Smooth muscle cell (in vitro differentiated cells): ENCODE measurements around the gene CFAP141. TPM values are rescaled to one million over a fixed set of nuclear protein-coding genes. Genes with fewer than 3 reads are reported as not detected.

Source experiments
- DNase-seq: peaks from one replicate; lab custom pipeline; 2025; ENCODE audit not compliant: unreplicated experiment; lab: John Stamatoyannopoulos, UW
- H2AFZ ChIP-seq: fragments of 200-600 bp; sonication (generic); 2 replicates; pipeline ENCODE4 v1.6.0; 2016; ENCODE audit warnings: antibody characterized with exemption, low read depth, mild to moderate bottlenecking
- H3F3A ChIP-seq: fragments of 200-600 bp; sonication (generic); 2 replicates; pipeline ENCODE4 v1.6.0; 2017; ENCODE audit warnings: antibody characterized with exemption, low read depth
- H3K27ac ChIP-seq: fragments of 200-600 bp; sonication (generic); 2 replicates; pipeline ENCODE4 v1.5.1; 2016; ENCODE audit warnings: low read depth, mild to moderate bottlenecking
- H3K27me3 ChIP-seq: fragments of 200-600 bp; sonication (generic); 2 replicates; pipeline ENCODE4 v1.6.1; 2016; ENCODE audit warnings: low read depth, mild to moderate bottlenecking
- H3K36me3 ChIP-seq: fragments of 200-600 bp; sonication (generic); 2 replicates; pipeline ENCODE4 v1.5.1; 2016; ENCODE audit warnings: low read depth
- H3K4me1 ChIP-seq: fragments of 200-600 bp; sonication (generic); 2 replicates; pipeline ENCODE4 v1.5.1; 2016; ENCODE audit warnings: low read depth
- H3K4me2 ChIP-seq: fragments of 200-600 bp; sonication (generic); 2 replicates; pipeline ENCODE4 v1.6.0; 2016; ENCODE audit warnings: mild to moderate bottlenecking
- H3K4me3 ChIP-seq: fragments of 200-600 bp; sonication (generic); 2 replicates; pipeline ENCODE4 v1.5.1; 2016; ENCODE audit warnings: mild to moderate bottlenecking
- H3K79me2 ChIP-seq: fragments of 200-600 bp; sonication (generic); 2 replicates; pipeline ENCODE4 v1.6.0; 2016; ENCODE audit warnings: low read depth, mild to moderate bottlenecking
- H3K9ac ChIP-seq: fragments of 200-600 bp; sonication (generic); 2 replicates; pipeline ENCODE4 v1.6.0; 2016; ENCODE audit warnings: low read depth
- H3K9me3 ChIP-seq: fragments of 200-600 bp; sonication (generic); replicated peaks from 2 replicates; pipeline ENCODE4 v1.5.1; 2016; ENCODE audit warnings: low read depth
- H4K20me1 ChIP-seq: fragments of 200-600 bp; sonication (generic); 2 replicates; pipeline ENCODE4 v1.6.0; 2016; ENCODE audit warnings: low read depth
- CTCF ChIP-seq: fragments of 200-600 bp; sonication (generic); IDR thresholded peaks from 2 replicates; pipeline ENCODE4 v1.5.1; 2017; ENCODE audit warnings: borderline replicate concordance, mild to moderate bottlenecking, antibody characterized with exemption; ENCODE audit not compliant: insufficient read depth, poor library complexity, severe bottlenecking
- WGBS: methylation state at CpG from one replicate; pipeline ENCODE4 v1.1.7; 2016; ENCODE audit warnings: low lambda C conversion rate; 5-methylcytosine and 5-hydroxymethylcytosine counted together
- polyA plus RNA-seq: library from polyadenylated mRNA; unstranded; fragments of >200 nt; fragmentation: Nextera tagmentation; extraction: Ambion mirVana; gene quantifications from 2 replicates; pipeline ENCODE4 v1.2.1, GENCODE V29; 2016
- total RNA-seq: library from RNA; depleted of rRNA; stranded (reverse); fragments of >200 nt; gene quantifications from 2 replicates; pipeline ENCODE4 v1.2.3, GENCODE V29; 2014

CFAP141 gene
- total RNA-seq: not detected in 2 replicates
- polyA plus RNA-seq: not detected in 2 replicates

GRCh38 chr1:154206196-154206595 is at the start of gene CFAP141:
Gene CFAP141, minus strand, starts transcription at chr1:154206333. Its CDS starts 26 bp downstream, at chr1:154206307.
- Histone ChIP-seq H4K20me1 (no peaks in the 10 kb centered on the region), H3F3A (peaks cover 23% of the 10 kb centered on the region), H3K4me3 (no peak within 1 kb of the TSS), H3K36me3 (no peaks in the 10 kb centered on the region), H3K27me3 (no peaks in the 10 kb centered on the region), H3K9me3 (no peaks in the 10 kb centered on the region), H3K4me1 (no peaks in the 10 kb centered on the region), H3K27ac (peak within 1 kb of the TSS; percentile 59), H3K4me2 (no peak within 1 kb of the TSS), H2AFZ (no peak within 1 kb of the TSS), H3K79me2 (no peaks in the 10 kb centered on the region), H3K9ac (no peak within 1 kb of the TSS)
- no peak for TF ChIP-seq CTCF
- no peak for DNase-seq
- WGBS: 100% methylated on average over 1 of the region's 1 CpG

GRCh38 chr1:154253671-154254070 is 47.5 kb upstream of the CFAP141 start:
- H3K79me2 ChIP-seq: peaks cover 3% of the 10 kb centered on the region
- DNase-seq: no peak
- no peaks in the 10 kb centered on the region for H3K4me1 ChIP-seq
- WGBS: 97% methylated on average over 7 of the region's 7 CpGs
- no peak overlapping the region for H3K4me3 ChIP-seq
- H3F3A ChIP-seq: peaks cover 9% of the 10 kb centered on the region
- no peak overlapping the region for H3K27ac ChIP-seq
- no peaks in the 10 kb centered on the region for H3K9me3 ChIP-seq
- no peak overlapping the region for H3K9ac ChIP-seq
- no peak for TF ChIP-seq CTCF
- H2AFZ ChIP-seq: no peak overlapping the region
- H3K36me3 ChIP-seq: peaks cover 82% of the 10 kb centered on the region
- H3K4me2 ChIP-seq: no peak overlapping the region
- peaks cover 51% of the 10 kb centered on the region for H4K20me1 ChIP-seq
- H3K27me3 ChIP-seq: no peaks in the 10 kb centered on the region

GRCh38 chr1:154241703-154242351 is 35.7 kb upstream of the CFAP141 start:
- Histone ChIP-seq H3K4me1 (no peaks in the 10 kb centered on the region), H3K4me3 (no peak overlapping the region), H3F3A (peaks cover 6% of the 10 kb centered on the region), H3K36me3 (peaks cover 47% of the 10 kb centered on the region), H3K4me2 (no peak overlapping the region), H3K27ac (no peak overlapping the region), H3K9ac (no peak overlapping the region), H3K9me3 (no peaks in the 10 kb centered on the region), H2AFZ (no peak overlapping the region), H3K27me3 (no peaks in the 10 kb centered on the region), H4K20me1 (peaks cover 83% of the 10 kb centered on the region), H3K79me2 (peaks cover 57% of the 10 kb centered on the region)
- TF ChIP-seq CTCF: no peak
- 97% methylated on average over 3 of the region's 3 CpGs for WGBS
- no peak for DNase-seq

GRCh38 chr1:154240294-154240833 is 34.2 kb upstream of the CFAP141 start:
- Histone ChIP-seq H3K4me1 (no peaks in the 10 kb centered on the region), H3K4me3 (no peak overlapping the region), H2AFZ (no peak overlapping the region), H3K4me2 (no peak overlapping the region), H3K79me2 (peaks cover 71% of the 10 kb centered on the region), H3K27ac (no peak overlapping the region), H4K20me1 (peaks cover 87% of the 10 kb centered on the region), H3K9me3 (no peaks in the 10 kb centered on the region), H3K9ac (no peak overlapping the region), H3F3A (peaks cover 6% of the 10 kb centered on the region), H3K27me3 (no peaks in the 10 kb centered on the region), H3K36me3 (peaks cover 45% of the 10 kb centered on the region)
- DNase-seq: no peak
- 96% methylated on average over 3 of the region's 3 CpGs for WGBS
- TF ChIP-seq CTCF: no peak
